ENCODE data around the gene DNHD1.

DNA sequence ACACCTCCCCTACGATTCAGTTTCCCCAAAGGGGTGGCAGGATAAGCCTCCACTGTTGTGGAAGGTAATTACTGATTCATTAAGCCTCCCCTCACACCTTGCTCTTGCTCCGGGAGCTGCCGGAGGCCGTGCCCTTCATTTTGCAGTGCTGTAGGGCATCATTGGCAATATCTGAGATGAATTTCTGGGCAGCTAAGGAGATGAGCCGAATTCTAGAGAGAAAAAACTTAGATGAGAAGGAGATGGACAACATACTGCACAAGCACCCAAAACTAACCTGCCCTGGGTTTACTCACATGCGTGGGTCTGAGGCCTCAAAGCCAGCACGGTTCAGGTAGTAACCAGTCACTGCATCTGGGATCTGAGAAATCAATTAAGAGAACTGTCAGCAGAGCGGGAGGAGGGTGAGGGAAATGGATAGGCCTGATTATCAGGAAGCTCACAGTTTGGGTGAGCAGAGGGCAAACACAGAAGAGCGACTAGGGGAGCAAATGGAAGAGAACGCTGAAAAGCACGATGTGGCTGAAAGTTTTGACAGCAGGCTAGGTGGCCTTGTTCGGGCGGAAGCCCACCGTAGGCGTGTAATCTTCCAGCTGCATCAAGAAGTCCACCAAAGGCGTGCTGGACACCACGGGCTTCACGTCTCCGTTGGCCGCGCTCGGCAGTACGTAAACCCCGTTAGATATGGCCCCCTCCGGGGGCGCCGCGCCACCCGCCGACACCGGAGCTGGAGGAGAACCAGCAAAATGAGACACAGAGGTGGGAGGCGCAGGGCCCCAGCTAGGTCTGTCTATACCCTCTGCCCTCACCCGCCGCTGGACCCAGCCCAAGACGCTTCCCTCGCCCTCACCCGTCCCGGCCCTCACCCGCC is 114.2 kb downstream of the DNHD1 start:
- TF ChIP-seq, protein P1, sequence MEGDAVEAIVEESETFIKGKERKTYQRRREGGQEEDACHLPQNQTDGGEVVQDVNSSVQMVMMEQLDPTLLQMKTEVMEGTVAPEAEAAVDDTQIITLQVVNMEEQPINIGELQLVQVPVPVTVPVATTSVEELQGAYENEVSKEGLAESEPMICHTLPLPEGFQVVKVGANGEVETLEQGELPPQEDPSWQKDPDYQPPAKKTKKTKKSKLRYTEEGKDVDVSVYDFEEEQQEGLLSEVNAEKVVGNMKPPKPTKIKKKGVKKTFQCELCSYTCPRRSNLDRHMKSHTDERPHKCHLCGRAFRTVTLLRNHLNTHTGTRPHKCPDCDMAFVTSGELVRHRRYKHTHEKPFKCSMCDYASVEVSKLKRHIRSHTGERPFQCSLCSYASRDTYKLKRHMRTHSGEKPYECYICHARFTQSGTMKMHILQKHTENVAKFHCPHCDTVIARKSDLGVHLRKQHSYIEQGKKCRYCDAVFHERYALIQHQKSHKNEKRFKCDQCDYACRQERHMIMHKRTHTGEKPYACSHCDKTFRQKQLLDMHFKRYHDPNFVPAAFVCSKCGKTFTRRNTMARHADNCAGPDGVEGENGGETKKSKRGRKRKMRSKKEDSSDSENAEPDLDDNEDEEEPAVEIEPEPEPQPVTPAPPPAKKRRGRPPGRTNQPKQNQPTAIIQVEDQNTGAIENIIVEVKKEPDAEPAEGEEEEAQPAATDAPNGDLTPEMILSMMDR (IDR thresholded peaks at IDR 0.05) = no peak
- no peak for TF ChIP-seq POLR2A (IDR thresholded peaks at IDR 0.05)
